Neural cell (in vitro differentiated cells): ENCODE measurements around the gene TOX2. TPM values are rescaled to one million over a fixed set of nuclear protein-coding genes. Genes with fewer than 3 reads are reported as not detected.

Experiments used
- H2AFZ ChIP-seq: fragments of 200-600, 300-800 bp; sonication (generic), shearing (Covaris generic); 2 replicates; pipeline ENCODE4 v1.6.0; 2014; ENCODE audit warnings: low read depth, mild to moderate bottlenecking, antibody characterized with exemption, low read length, moderate library complexity
- H3F3A ChIP-seq: fragments of 200-600 bp; shearing (Covaris generic); 2 replicates; pipeline ENCODE4 v1.6.1; 2016; ENCODE audit warnings: mild to moderate bottlenecking, moderate library complexity, mixed read lengths, antibody characterized with exemption, low read length; ENCODE audit not compliant: insufficient read depth, poor library complexity, severe bottlenecking
- H3K27ac ChIP-seq: fragments of 200-600, 300-800 bp; sonication (generic), shearing (Covaris generic); 2 replicates; pipeline ENCODE4 v1.5.1; 2014; ENCODE audit warnings: mild to moderate bottlenecking, low read length, moderate library complexity
- H3K27me3 ChIP-seq: fragments of 300-800, 200-600 bp; sonication (generic), shearing (Covaris generic); 2 replicates; pipeline ENCODE4 v1.6.0; 2014; ENCODE audit warnings: mild to moderate bottlenecking, low read depth, low read length, moderate library complexity; ENCODE audit not compliant: insufficient read depth
- H3K36me3 ChIP-seq: fragments of 300-800, 200-600 bp; sonication (generic), shearing (Covaris generic); 2 replicates; pipeline ENCODE4 v1.5.1; 2014; ENCODE audit warnings: mild to moderate bottlenecking, antibody characterized with exemption, low read length, moderate library complexity; ENCODE audit not compliant: insufficient read depth
- H3K4me2 ChIP-seq: fragments of 300-800, 200-600 bp; sonication (generic), shearing (Covaris generic); 2 replicates; pipeline ENCODE4 v1.6.0; 2014; ENCODE audit warnings: mild to moderate bottlenecking, low read length
- H3K4me3 ChIP-seq: fragments of 300-800, 200-600 bp; sonication (generic), shearing (Covaris generic); 2 replicates; pipeline ENCODE4 v1.5.1; 2014; ENCODE audit warnings: mild to moderate bottlenecking, low read length, moderate library complexity
- H3K79me2 ChIP-seq: fragments of 200-600 bp; shearing (Covaris generic); replicated peaks from 2 replicates; pipeline ENCODE4 v1.6.0; 2014; ENCODE audit warnings: mild to moderate bottlenecking, low read length, moderate library complexity; ENCODE audit not compliant: insufficient read depth
- H3K9ac ChIP-seq: fragments of 300-800, 200-600 bp; sonication (generic), shearing (Covaris generic); 2 replicates; pipeline ENCODE4 v1.6.1; 2016; ENCODE audit warnings: mild to moderate bottlenecking, low read length, mixed read lengths
- H3K9me2 ChIP-seq: fragments of 200-600 bp; shearing (Covaris generic); 2 replicates; pipeline ENCODE4 v1.6.1; 2016; ENCODE audit warnings: mild to moderate bottlenecking, low read length, mixed read lengths; ENCODE audit not compliant: insufficient read depth
- H3K9me3 ChIP-seq: fragments of 200-600, 300-800 bp; sonication (generic), shearing (Covaris generic); 2 replicates; pipeline ENCODE4 v1.6.1; 2016; ENCODE audit warnings: mild to moderate bottlenecking, mixed run types, low read length, moderate library complexity, mixed read lengths
- H4K20me1 ChIP-seq: fragments of 200-600 bp; shearing (Covaris generic); 2 replicates; pipeline ENCODE4 v1.6.1; 2016; ENCODE audit warnings: mild to moderate bottlenecking, mixed run types; ENCODE audit not compliant: insufficient read depth
- CTCF ChIP-seq: fragments of 450-650 bp; IDR thresholded peaks from 2 replicates; pipeline ENCODE4 v1.5.1; 2014; ENCODE audit warnings: antibody characterized with exemption, mild to moderate bottlenecking, moderate library complexity; ENCODE audit not compliant: poor library complexity, severe bottlenecking
- EP300 ChIP-seq: fragments of 450-650 bp; conservative IDR thresholded peaks from 2 replicates; pipeline ENCODE4 v1.6.1; 2014; ENCODE audit warnings: antibody characterized with exemption, mild to moderate bottlenecking, moderate library complexity; ENCODE audit not compliant: poor library complexity, severe bottlenecking
- EZH2 ChIP-seq: fragments of 200-600, 300-800 bp; shearing (Covaris generic), sonication (generic); IDR thresholded peaks from 2 replicates; pipeline ENCODE4 v1.6.1; 2014; ENCODE audit warnings: antibody characterized with exemption, low read length, borderline replicate concordance, mild to moderate bottlenecking; ENCODE audit not compliant: insufficient read depth, poor library complexity, severe bottlenecking
- MXI1 ChIP-seq: fragments of 450-650 bp; conservative IDR thresholded peaks from 2 replicates; pipeline ENCODE4 v1.6.1; 2014; ENCODE audit warnings: antibody characterized with exemption, mild to moderate bottlenecking; ENCODE audit not compliant: poor library complexity, severe bottlenecking
- POLR2AphosphoS5 ChIP-seq: IDR thresholded peaks from 2 replicates; pipeline ENCODE4 v1.6.1; 2012
- RAD21 ChIP-seq: fragments of 450-650 bp; conservative IDR thresholded peaks from 2 replicates; pipeline ENCODE4 v1.6.1; 2014; ENCODE audit warnings: antibody characterized with exemption, mild to moderate bottlenecking, moderate library complexity
- REST ChIP-seq: IDR thresholded peaks from 2 replicates; pipeline ENCODE4 v1.6.1; 2012; ENCODE audit warnings: borderline replicate concordance
- SMC3 ChIP-seq: fragments of 450-650 bp; conservative IDR thresholded peaks from 2 replicates; pipeline ENCODE4 v1.6.1; 2014; ENCODE audit warnings: antibody characterized with exemption, mild to moderate bottlenecking, moderate library complexity; ENCODE audit not compliant: poor library complexity
- TAF1 ChIP-seq: IDR thresholded peaks from 2 replicates; pipeline ENCODE4 v1.6.1; 2012; ENCODE audit warnings: low read depth
- polyA plus RNA-seq: library from polyadenylated mRNA; depleted of rRNA; stranded (reverse); fragments of >200 nt; gene quantifications from 2 replicates; pipeline ENCODE4 v1.2.3, GENCODE V29; 2014

The TOX2 gene
- polyA plus RNA-seq, 1 donor from 2014 or later: 0.89 TPM

- H3F3A ChIP-seq: no peaks in the 10 kb centered on the region
- no peaks in the 10 kb centered on the region for H4K20me1 ChIP-seq
- no peaks in the 10 kb centered on the region for H3K79me2 ChIP-seq
- no peaks in the 10 kb centered on the region for H3K9me2 ChIP-seq
- no peak for TF ChIP-seq MXI1
- no peak overlapping the region for H3K9ac ChIP-seq
- H2AFZ ChIP-seq: no peak overlapping the region
- H3K27me3 ChIP-seq: no peaks in the 10 kb centered on the region
- H3K36me3 ChIP-seq: no peaks in the 10 kb centered on the region
- no peaks in the 10 kb centered on the region for H3K9me3 ChIP-seq
- no peak overlapping the region for H3K4me2 ChIP-seq
- H3K4me3 ChIP-seq: no peak overlapping the region
- peak overlapping the region; percentile 59 for H3K27ac ChIP-seq
These were observed 101.1 kb downstream of the TOX2 start for GRCh38 chr20:44015733-44016103.

GRCh38 chr20:44016525-44016924, 101.9 kb downstream of the TOX2 start:
- H3K9me3 ChIP-seq: no peaks in the 10 kb centered on the region
- H3K36me3 ChIP-seq: no peaks in the 10 kb centered on the region
- H3K27ac ChIP-seq: peak overlapping the region; percentile 59
- H3K4me2 ChIP-seq: no peak overlapping the region
- no peaks in the 10 kb centered on the region for H3K9me2 ChIP-seq
- H2AFZ ChIP-seq: no peak overlapping the region
- TF ChIP-seq EZH2: no peak
- TF ChIP-seq SMC3: no peak
- no peak for TF ChIP-seq MXI1
- TF ChIP-seq REST: no peak
- TF ChIP-seq TAF1: no peak
- TF ChIP-seq RAD21: no peak
- no peak for TF ChIP-seq EP300
- no peak for TF ChIP-seq POLR2AphosphoS5
- TF ChIP-seq CTCF: no peak
- H3K4me3 ChIP-seq: no peak overlapping the region
- no peaks in the 10 kb centered on the region for H3K79me2 ChIP-seq
- no peak overlapping the region for H3K9ac ChIP-seq
- no peaks in the 10 kb centered on the region for H3K27me3 ChIP-seq
- H4K20me1 ChIP-seq: no peaks in the 10 kb centered on the region
- no peaks in the 10 kb centered on the region for H3F3A ChIP-seq

GRCh38 chr20:44017211-44017610, 102.6 kb downstream of the TOX2 start:
- Histone ChIP-seq H3F3A (no peaks in the 10 kb centered on the region), H3K4me2 (no peak overlapping the region), H3K9me3 (no peaks in the 10 kb centered on the region), H3K36me3 (no peaks in the 10 kb centered on the region), H4K20me1 (no peaks in the 10 kb centered on the region), H3K9ac (no peak overlapping the region), H3K9me2 (no peaks in the 10 kb centered on the region), H3K79me2 (no peaks in the 10 kb centered on the region), H3K4me3 (no peak overlapping the region), H3K27me3 (no peaks in the 10 kb centered on the region), H2AFZ (no peak overlapping the region), H3K27ac (peak overlapping the region; percentile 59)
- TF ChIP-seq REST: no peak
- no peak for TF ChIP-seq EP300
- TF ChIP-seq RAD21: no peak
- no peak for TF ChIP-seq MXI1
- TF ChIP-seq SMC3: no peak
- no peak for TF ChIP-seq TAF1
- TF ChIP-seq EZH2: no peak
- TF ChIP-seq POLR2AphosphoS5: no peak
- TF ChIP-seq CTCF: no peak
